Measurements from ENCODE around the gene STRIP1.

The STRIP1 gene

GRCh38 chr1:110007046-110007830 lies 27.2 kb upstream of the STRIP1 start:
- TF ChIP-seq CSDC2 (CRISPR knock-in tag; IDR thresholded peaks at IDR 0.05) (no peak), ZFP30 (CRISPR knock-in tag; IDR thresholded peaks at IDR 0.05) (no peak), ZNF70 (CRISPR knock-in tag; IDR thresholded peaks at IDR 0.05) (no peak), TOX (CRISPR knock-in tag; IDR thresholded peaks at IDR 0.05; ENCODE audit: borderline replicate concordance) (no peak), PATZ1 (CRISPR knock-in tag; IDR thresholded peaks at IDR 0.05; ENCODE audit: borderline replicate concordance) (no peak), ESRRG (CRISPR knock-in tag; IDR thresholded peaks at IDR 0.05) (no peak), PPARA (CRISPR knock-in tag; IDR thresholded peaks at IDR 0.05; ENCODE audit: borderline replicate concordance) (no peak), POU6F1 (CRISPR knock-in tag; IDR thresholded peaks at IDR 0.05; ENCODE audit: borderline replicate concordance, low read depth) (no peak)
- no peak for ATAC-seq

- ATAC-seq, result no peak
- TF ChIP-seq PPARA (CRISPR knock-in tag; IDR thresholded peaks at IDR 0.05; ENCODE audit: borderline replicate concordance) (no peak), OSR1 (CRISPR knock-in tag; IDR thresholded peaks at IDR 0.05) (no peak), CSRNP3 (CRISPR knock-in tag; IDR thresholded peaks at IDR 0.05) (no peak), CSDC2 (CRISPR knock-in tag; IDR thresholded peaks at IDR 0.05) (no peak)
These were observed 25.4 kb upstream of the STRIP1 start for GRCh38 chr1:110008971-110009565.

GRCh38 chr1:110011527-110012041 lies 22.8 kb upstream of the STRIP1 start:
- TF ChIP-seq PATZ1 (CRISPR knock-in tag; IDR thresholded peaks at IDR 0.05; ENCODE audit: borderline replicate concordance) (no peak), RARB (CRISPR knock-in tag; IDR thresholded peaks at IDR 0.05) (no peak), ZFP30 (CRISPR knock-in tag; IDR thresholded peaks at IDR 0.05) (no peak), ZNF565 (CRISPR knock-in tag; conservative IDR thresholded peaks at IDR 0.05; ENCODE audit: low read depth) (no peak), BACH2 (CRISPR knock-in tag; IDR thresholded peaks at IDR 0.05; ENCODE audit: borderline replicate concordance) (no peak), POU6F1 (CRISPR knock-in tag; IDR thresholded peaks at IDR 0.05; ENCODE audit: borderline replicate concordance, low read depth) (no peak), TCF4 (CRISPR knock-in tag; IDR thresholded peaks at IDR 0.05; ENCODE audit: borderline replicate concordance) (no peak), ZC3H10 (CRISPR knock-in tag; IDR thresholded peaks at IDR 0.05) (no peak), CSRNP3 (CRISPR knock-in tag; IDR thresholded peaks at IDR 0.05) (no peak), SNAI2 (CRISPR knock-in tag; IDR thresholded peaks at IDR 0.05) (no peak), ZNF8 (CRISPR knock-in tag; IDR thresholded peaks at IDR 0.05) (no peak)
- peak; percentile 96 for ATAC-seq
